Activated CD4-positive, alpha-beta T cell treated with anti-CD3 and anti-CD28 coated beads, Interleukin-2, amount 50 U/mL, for 16 hours (primary cell): ENCODE data around the gene ROMO1.

Experiments used
- DNase-seq: peaks from one replicate; pipeline ENCODE4 v3.0.0-alpha.2; 2020

Gene ROMO1

GRCh38 chr20:35699127-35699956 lies at the start of gene ROMO1, which contains the start of gene NFS1:
ROMO1 (plus strand) TSS chr20:35699405; CDS start chr20:35699633, 228 bp downstream.
NFS1 (minus strand) TSS chr20:35699352; CDS start chr20:35699288, 64 bp downstream.
- peak; percentile 90 for DNase-seq

- DNase-seq = no peak
Observed at GRCh38 chr20:35650632-35651031, 48.6 kb upstream of the ROMO1 start.

- no peak for DNase-seq
Observed at GRCh38 chr20:35651958-35652357, 47.2 kb upstream of the ROMO1 start.

- no peak for DNase-seq
Observed at GRCh38 chr20:35652641-35653429, 46.4 kb upstream of the ROMO1 start.

GRCh38 chr20:35653430-35653734 lies 45.8 kb upstream of the ROMO1 start:
- no peak for DNase-seq

GRCh38 chr20:35653893-35654292 lies 45.3 kb upstream of the ROMO1 start:
- no peak for DNase-seq

- DNase-seq = no peak
Observed at GRCh38 chr20:35654415-35654814, 44.8 kb upstream of the ROMO1 start.

GRCh38 chr20:35657271-35657670 lies 41.9 kb upstream of the ROMO1 start:
- DNase-seq = no peak

- peak; percentile 45 for DNase-seq
Observed at GRCh38 chr20:35660122-35660937, 38.9 kb upstream of the ROMO1 start.

- DNase-seq = peak; percentile 49
Observed at GRCh38 chr20:35661053-35661452, 38.2 kb upstream of the ROMO1 start.

- DNase-seq = no peak
Observed at GRCh38 chr20:35661908-35662307, 37.3 kb upstream of the ROMO1 start.

- peak; percentile 58 for DNase-seq
Observed at GRCh38 chr20:35662551-35662950, 36.7 kb upstream of the ROMO1 start.

GRCh38 chr20:35663516-35664465 lies 35.4 kb upstream of the ROMO1 start:
- peak; percentile 64 for DNase-seq

- DNase-seq = peak; percentile 96
Observed at GRCh38 chr20:35664466-35665206, 34.6 kb upstream of the ROMO1 start, which contains the start of the genes CPNE1 and RBM12. CPNE1 (minus strand) TSS chr20:35664900; CDS start chr20:35632923, 31,977 bp downstream. RBM12 (minus strand) TSS chr20:35664900; CDS start chr20:35655322, 9,578 bp downstream.

GRCh38 chr20:35665949-35666288 lies 33.3 kb upstream of the ROMO1 start:
- no peak for DNase-seq

GRCh38 chr20:35669221-35669620 lies 30.0 kb upstream of the ROMO1 start:
- no peak for DNase-seq

- no peak for DNase-seq
Observed at GRCh38 chr20:35669681-35670080, 29.5 kb upstream of the ROMO1 start.

GRCh38 chr20:35673884-35674283 lies 25.3 kb upstream of the ROMO1 start:
- DNase-seq = no peak

GRCh38 chr20:35674921-35675320 lies 24.3 kb upstream of the ROMO1 start:
- DNase-seq = no peak

GRCh38 chr20:35680452-35681183 lies 18.6 kb upstream of the ROMO1 start:
- no peak for DNase-seq
